GM12864 (cell line): ENCODE results near the gene CISTR.

Experiments
- DNase-seq: peaks from one replicate; pipeline ENCODE4 v3.0.0-alpha.2; 2011; ENCODE audit warnings: low read depth
- H3K4me3 ChIP-seq: 2 replicates; pipeline ENCODE4 v1.5.1; 2011; ENCODE audit warnings: mild to moderate bottlenecking, low read depth, low read length, control low read depth
- TF ChIP-seq, protein P1 (sequence below): IDR thresholded peaks from 2 replicates; pipeline ENCODE4 v1.5.1; 2011; ENCODE audit warnings: low read depth, mild to moderate bottlenecking, moderate library complexity, low read length, control low read depth, inconsistent platforms; ENCODE audit errors: missing control alignments

The CISTR gene

DNA sequence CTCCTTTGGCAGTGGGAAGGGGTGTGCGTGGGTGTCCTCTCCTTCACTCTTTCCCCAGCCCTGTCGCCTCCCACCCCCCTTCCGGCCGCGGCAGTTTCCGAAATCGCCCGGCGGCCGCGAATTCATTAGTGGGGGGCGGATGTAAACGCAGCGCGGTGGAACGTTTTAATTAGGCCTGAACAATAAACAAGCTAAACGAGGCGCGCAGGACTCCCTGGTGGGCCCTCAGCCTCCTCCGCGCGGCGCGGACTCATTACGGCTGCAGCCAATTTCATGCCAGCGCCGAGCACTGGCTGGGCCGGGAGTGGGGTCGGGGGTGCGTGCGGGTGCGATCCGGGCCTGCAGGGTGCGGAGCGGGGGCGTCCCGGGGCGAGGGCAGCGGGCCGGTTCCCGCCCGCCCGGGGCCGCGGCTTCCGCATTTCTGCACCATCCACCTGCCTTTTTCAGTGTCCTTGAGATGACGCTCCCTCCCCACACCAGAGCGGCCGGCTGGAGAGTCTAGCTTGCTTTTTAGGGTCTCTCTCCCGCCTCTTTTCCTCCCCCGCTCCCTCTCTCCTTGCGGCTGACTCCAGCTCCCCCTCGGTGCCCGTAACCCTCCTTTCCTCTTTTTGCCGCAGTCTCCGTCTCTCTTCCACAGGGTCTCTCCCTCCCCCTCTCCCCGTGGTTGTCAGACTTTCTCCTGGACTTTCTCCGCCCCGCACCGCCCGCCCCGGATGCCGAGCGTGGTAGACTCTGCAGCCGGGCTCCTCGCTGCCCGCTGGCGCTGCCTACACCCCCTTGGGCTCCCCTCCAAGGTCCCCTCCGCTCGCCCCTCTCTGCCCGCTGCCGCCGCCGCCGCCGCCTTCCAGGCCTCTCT lies at the start of gene CISTR:
Gene CISTR (minus strand): TSS at position 644 of the 856 bp plus-strand sequence.
- no peak for DNase-seq
- TF ChIP-seq, protein P1, sequence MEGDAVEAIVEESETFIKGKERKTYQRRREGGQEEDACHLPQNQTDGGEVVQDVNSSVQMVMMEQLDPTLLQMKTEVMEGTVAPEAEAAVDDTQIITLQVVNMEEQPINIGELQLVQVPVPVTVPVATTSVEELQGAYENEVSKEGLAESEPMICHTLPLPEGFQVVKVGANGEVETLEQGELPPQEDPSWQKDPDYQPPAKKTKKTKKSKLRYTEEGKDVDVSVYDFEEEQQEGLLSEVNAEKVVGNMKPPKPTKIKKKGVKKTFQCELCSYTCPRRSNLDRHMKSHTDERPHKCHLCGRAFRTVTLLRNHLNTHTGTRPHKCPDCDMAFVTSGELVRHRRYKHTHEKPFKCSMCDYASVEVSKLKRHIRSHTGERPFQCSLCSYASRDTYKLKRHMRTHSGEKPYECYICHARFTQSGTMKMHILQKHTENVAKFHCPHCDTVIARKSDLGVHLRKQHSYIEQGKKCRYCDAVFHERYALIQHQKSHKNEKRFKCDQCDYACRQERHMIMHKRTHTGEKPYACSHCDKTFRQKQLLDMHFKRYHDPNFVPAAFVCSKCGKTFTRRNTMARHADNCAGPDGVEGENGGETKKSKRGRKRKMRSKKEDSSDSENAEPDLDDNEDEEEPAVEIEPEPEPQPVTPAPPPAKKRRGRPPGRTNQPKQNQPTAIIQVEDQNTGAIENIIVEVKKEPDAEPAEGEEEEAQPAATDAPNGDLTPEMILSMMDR = no peak
- peak within 1 kb of the TSS; percentile 49 for H3K4me3 ChIP-seq

DNA sequence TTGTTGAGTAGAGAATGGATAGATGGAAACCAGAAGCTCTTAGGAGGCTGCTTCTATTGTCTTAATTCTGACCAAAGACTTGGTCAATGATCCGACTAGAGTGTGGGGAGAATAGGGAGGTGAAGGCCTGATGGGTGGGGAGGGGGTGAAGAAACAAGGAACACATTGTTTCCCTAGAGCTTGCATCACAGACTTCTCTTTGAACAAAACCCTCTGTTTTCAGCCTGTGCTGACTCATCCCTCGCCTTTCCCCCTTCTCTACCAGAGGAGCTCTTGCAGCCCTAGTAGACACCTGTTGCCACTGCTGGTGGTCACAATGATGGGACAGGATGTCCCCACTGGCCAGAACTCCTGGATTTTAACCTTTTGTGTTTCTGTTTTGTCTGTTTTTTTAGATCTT lies 46.8 kb upstream of the CISTR start:
- H3K4me3 ChIP-seq = no peak overlapping the region
- no peak for DNase-seq
- TF ChIP-seq, protein P1 = no peak

DNA sequence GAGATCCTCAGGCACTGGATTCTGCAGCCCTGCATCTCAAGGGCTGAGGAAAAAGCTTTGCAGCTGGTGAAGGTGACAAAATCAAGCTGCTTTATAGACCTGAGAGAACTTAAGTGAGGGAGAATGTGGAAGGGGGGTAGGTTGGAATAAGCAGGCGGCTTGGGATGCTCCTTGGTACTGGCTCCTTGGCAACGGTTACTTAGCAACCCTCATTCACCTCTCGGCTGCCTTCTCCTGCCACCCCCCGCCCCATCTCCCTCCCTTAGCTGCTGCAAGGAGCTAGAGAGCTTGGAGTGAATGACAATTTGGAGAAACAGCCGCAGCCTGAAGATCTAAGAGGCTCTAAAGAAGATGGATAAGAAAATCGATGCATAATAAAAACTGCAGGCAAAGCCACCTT lies 44.1 kb upstream of the CISTR start:
- TF ChIP-seq, protein P1 = no peak
- H3K4me3 ChIP-seq = no peak overlapping the region
- DNase-seq = no peak

DNA sequence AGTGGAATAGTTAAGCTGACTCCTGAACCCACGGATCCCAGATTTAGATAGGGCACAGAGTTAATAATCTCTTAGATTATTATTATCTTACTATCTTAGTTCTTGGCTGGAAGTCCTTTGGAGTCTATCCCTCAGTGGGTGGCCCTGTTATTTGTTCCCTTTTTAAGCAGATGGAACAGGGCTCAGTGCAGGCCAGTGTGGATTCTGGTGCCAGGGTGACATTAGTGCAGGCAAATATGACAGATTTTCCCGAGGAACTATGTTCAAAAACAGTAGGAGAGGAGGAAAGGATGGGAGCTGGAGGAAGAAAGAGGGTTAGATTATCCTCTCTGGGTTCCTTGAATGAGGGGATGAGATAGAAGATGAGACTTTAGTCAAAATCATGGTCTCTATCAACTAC lies 41.4 kb upstream of the CISTR start:
- TF ChIP-seq, protein P1 = no peak
- no peak overlapping the region for H3K4me3 ChIP-seq
- DNase-seq = no peak

DNA sequence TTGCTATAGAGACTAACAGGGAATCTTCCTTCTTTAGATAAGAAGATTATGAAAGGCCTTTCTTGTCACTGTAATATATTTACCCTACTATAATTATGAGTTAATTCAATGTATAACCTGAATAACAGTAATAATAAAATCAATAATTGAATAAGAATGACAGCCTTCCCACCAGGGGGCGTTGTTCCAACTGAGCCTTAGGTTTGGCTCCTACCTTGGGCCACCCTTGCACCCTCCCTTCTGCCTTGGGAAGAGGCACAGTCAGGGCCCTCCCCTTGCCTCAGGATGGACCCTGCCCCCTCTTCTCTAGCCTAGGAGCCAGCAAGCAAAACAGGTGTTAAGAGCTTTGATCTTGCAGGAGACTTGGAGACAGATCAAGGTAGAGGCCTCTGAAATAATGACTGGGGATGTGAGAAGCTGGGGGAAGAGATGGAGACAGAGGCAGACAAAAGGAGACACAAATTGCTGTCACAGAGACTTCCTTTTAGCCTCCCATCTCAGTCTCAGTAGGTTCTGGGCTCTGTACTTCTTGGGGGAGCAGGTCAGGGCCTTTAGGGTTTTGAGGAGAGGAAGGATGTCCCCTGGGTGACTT lies 40.1 kb upstream of the CISTR start:
- H3K4me3 ChIP-seq = no peak overlapping the region
- TF ChIP-seq, protein P1 = peak; percentile 56
- no peak for DNase-seq

DNA sequence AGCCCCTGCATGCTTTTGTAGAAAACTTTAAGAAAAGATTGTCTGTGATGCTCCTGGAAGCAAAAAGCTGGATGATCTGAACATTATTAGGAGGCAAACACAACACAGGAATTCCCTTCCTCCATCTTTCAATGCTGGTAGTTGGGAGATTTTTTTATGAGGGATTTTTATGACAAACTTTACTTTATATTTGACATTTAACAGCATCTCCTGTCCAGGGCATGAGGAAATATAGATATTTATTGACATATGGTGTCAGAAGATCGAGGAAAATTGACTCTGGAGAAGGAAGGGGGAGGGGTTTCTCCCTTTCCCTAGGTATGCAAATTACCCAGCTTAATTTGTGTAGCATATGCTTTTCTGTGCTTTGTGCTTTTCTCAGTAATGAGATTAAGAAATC lies 37.8 kb upstream of the CISTR start:
- DNase-seq = no peak
- TF ChIP-seq, protein P1 = no peak
- no peak overlapping the region for H3K4me3 ChIP-seq

DNA sequence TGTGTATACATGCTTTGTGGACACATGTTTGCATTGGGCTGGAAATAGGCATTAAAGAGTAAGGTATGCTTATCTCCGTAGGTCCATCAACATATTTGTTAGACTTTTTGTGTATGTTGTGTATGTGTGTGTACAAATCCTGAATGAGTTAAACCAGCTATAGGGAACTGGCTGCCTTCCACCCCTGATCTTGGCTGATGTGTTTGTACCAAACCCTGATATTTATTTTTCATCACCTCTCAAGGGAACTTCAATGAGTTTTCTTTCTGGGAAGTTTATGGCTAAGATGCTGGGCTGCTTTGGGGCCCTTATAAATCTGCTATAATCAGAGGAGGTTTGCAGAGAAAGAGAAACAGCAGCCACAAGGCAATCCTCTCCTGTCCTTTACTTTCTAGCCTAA lies 37.1 kb upstream of the CISTR start:
- no peak for DNase-seq
- H3K4me3 ChIP-seq = no peak overlapping the region
- TF ChIP-seq, protein P1 = no peak
